Measurements from ENCODE around the gene NUDT16L1. TPM values are rescaled to one million over a fixed set of nuclear protein-coding genes. Genes with fewer than 3 reads are reported as not detected.
"Not testable (repeated sequence)": the region's sequence is repeated elsewhere in the genome, so short reads cannot be mapped to it uniquely, and the experiment has no call there.

Gene NUDT16L1
- total RNA-seq, 1 experiment from 2014 or later, result 49.9 TPM

GRCh38 chr16:4736546-4736945, 43.2 kb downstream of the NUDT16L1 start:
- Histone ChIP-seq H3K9me3 (ENCODE audit: low read length) (no peaks in the 10 kb centered on the region), H3K79me2 (ENCODE audit: low read length) (peaks cover 23% of the 10 kb centered on the region), H3F3A (ENCODE audit: low read length, unreplicated experiment) (no peaks in the 10 kb centered on the region), H3K4me2 (ENCODE audit: low read length) (no peak overlapping the region), H3K27ac (ENCODE audit: low read length) (no peak overlapping the region), H3K4me1 (ENCODE audit: insufficient read depth, low read length) (no peaks in the 10 kb centered on the region; the same call in 1 of the 2 replicates), H3K4me3 (ENCODE audit: low read length) (no peak overlapping the region), H2AFZ (ENCODE audit: low read length) (no peak overlapping the region), H3K9me2 (replicated peaks; ENCODE audit: low read length) (no peaks in the 10 kb centered on the region), H3K27me3 (ENCODE audit: low read length) (no peaks in the 10 kb centered on the region), H3K36me3 (ENCODE audit: low read depth, low read length) (no peaks in the 10 kb centered on the region), H3K9ac (ENCODE audit: low read length) (no peak overlapping the region), H4K20me1 (ENCODE audit: low read length) (no peaks in the 10 kb centered on the region)
- DNase-seq (no peak), ATAC-seq (no peak)
- ChIA-PET POLR2A (ENCODE audit: unreplicated experiment) (no interaction called here), CTCF (no interaction called here)
- TF ChIP-seq CTCF (conservative IDR thresholded peaks at IDR 0.05; ENCODE audit: low read depth, low read length), result no peak
- no peak for TF ChIP-seq EZH2phosphoT487 (IDR thresholded peaks at IDR 0.05; ENCODE audit: borderline replicate concordance, low read length)
- TF ChIP-seq EZH2 (IDR thresholded peaks at IDR 0.05; ENCODE audit: low read length, unreplicated experiment), result no peak
- intact Hi-C loops (cut with micrococcal nuclease), result loop anchor here (10.0 kb wide), 1 partner anchor 208 kb away; no protein-coding TSS in a partner anchor
- no TSS peak for BruUV-seq (replicated peaks)

- H3F3A ChIP-seq (ENCODE audit: low read length, unreplicated experiment), result no peaks in the 10 kb centered on the region
- intact Hi-C loops (cut with micrococcal nuclease), result loop anchor here (10.0 kb wide), 1 partner anchor 207 kb away; no protein-coding TSS in a partner anchor
- no peaks in the 10 kb centered on the region for H3K27me3 ChIP-seq (ENCODE audit: low read length)
- BruUV-seq (replicated peaks), result no TSS peak
- no peaks in the 10 kb centered on the region for H3K36me3 ChIP-seq (ENCODE audit: low read depth, low read length)
- ATAC-seq, result no peak
- peaks cover 13% of the 10 kb centered on the region for H3K79me2 ChIP-seq (ENCODE audit: low read length)
- no peak overlapping the region for H3K9ac ChIP-seq (ENCODE audit: low read length)
- no peak overlapping the region for H3K4me3 ChIP-seq (ENCODE audit: low read length)
- no peak overlapping the region for H2AFZ ChIP-seq (ENCODE audit: low read length)
- H3K9me3 ChIP-seq (ENCODE audit: low read length), result no peaks in the 10 kb centered on the region
- H3K4me1 ChIP-seq (ENCODE audit: insufficient read depth, low read length), result no peaks in the 10 kb centered on the region; the same call in 1 of the 2 replicates
- no peaks in the 10 kb centered on the region for H4K20me1 ChIP-seq (ENCODE audit: low read length)
- ChIA-PET POLR2A (ENCODE audit: unreplicated experiment) (no interaction called here), CTCF (no interaction called here)
- no peaks in the 10 kb centered on the region for H3K9me2 ChIP-seq (replicated peaks; ENCODE audit: low read length)
- H3K4me2 ChIP-seq (ENCODE audit: low read length), result no peak overlapping the region
- DNase-seq, result no peak
- TF ChIP-seq CTCF (conservative IDR thresholded peaks at IDR 0.05; ENCODE audit: low read depth, low read length) (no peak), EZH2phosphoT487 (IDR thresholded peaks at IDR 0.05; ENCODE audit: borderline replicate concordance, low read length) (no peak), EZH2 (IDR thresholded peaks at IDR 0.05; ENCODE audit: low read length, unreplicated experiment) (no peak)
- no peak overlapping the region for H3K27ac ChIP-seq (ENCODE audit: low read length)
These were observed 44.2 kb downstream of the NUDT16L1 start for GRCh38 chr16:4737545-4737944.

- DNase-seq; CTCF ChIA-PET; H3K27me3 ChIP-seq (ENCODE audit: low read length); H3K36me3 ChIP-seq (ENCODE audit: low read depth, low read length); H3K9me3 ChIP-seq (ENCODE audit: low read length); H3K9me2 ChIP-seq (replicated peaks; ENCODE audit: low read length); H3K9ac ChIP-seq (ENCODE audit: low read length); H3K4me3 ChIP-seq (ENCODE audit: low read length); ATAC-seq; H4K20me1 ChIP-seq (ENCODE audit: low read length); POLR2A ChIA-PET (ENCODE audit: unreplicated experiment); H3K79me2 ChIP-seq (ENCODE audit: low read length); H3F3A ChIP-seq (ENCODE audit: low read length, unreplicated experiment); H3K27ac ChIP-seq (ENCODE audit: low read length); H3K4me1 ChIP-seq (ENCODE audit: insufficient read depth, low read length); H3K4me2 ChIP-seq (ENCODE audit: low read length); H2AFZ ChIP-seq (ENCODE audit: low read length); BruUV-seq (replicated peaks): not testable (repeated sequence)
- intact Hi-C loops (cut with micrococcal nuclease), result loop anchor here (10.0 kb wide), 1 partner anchor 206 kb away; no protein-coding TSS in a partner anchor
These were observed 45.0 kb downstream of the NUDT16L1 start for GRCh38 chr16:4738370-4738769.

All from PC-3 (cell line).